Measurements from ENCODE around the gene CASP1.

DNA sequence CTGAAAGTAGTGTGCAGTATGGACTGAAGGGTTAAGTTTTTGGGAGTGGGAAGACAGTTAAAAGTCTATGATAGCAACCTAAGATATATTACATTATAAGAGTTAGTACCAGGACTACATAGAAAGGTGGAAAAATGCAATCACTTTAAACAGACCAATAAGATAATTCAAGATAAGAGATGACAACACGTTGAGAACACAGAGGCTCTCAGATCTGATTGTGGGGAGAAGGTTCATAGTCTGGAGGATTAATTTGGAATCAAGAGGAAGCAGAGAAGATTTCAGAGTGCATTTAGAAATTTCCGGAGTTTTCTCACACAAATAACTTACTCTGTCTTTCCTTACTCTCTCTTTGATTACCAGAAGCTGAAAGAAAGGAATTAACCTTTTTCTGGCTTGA lies 12.4 kb downstream of the CASP1 start:
- TF ChIP-seq, protein P1, sequence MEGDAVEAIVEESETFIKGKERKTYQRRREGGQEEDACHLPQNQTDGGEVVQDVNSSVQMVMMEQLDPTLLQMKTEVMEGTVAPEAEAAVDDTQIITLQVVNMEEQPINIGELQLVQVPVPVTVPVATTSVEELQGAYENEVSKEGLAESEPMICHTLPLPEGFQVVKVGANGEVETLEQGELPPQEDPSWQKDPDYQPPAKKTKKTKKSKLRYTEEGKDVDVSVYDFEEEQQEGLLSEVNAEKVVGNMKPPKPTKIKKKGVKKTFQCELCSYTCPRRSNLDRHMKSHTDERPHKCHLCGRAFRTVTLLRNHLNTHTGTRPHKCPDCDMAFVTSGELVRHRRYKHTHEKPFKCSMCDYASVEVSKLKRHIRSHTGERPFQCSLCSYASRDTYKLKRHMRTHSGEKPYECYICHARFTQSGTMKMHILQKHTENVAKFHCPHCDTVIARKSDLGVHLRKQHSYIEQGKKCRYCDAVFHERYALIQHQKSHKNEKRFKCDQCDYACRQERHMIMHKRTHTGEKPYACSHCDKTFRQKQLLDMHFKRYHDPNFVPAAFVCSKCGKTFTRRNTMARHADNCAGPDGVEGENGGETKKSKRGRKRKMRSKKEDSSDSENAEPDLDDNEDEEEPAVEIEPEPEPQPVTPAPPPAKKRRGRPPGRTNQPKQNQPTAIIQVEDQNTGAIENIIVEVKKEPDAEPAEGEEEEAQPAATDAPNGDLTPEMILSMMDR (IDR thresholded peaks at IDR 0.05; ENCODE audit: low read length): no peak
- no peak for TF ChIP-seq EZH2phosphoT487 (IDR thresholded peaks at IDR 0.05; ENCODE audit: low read length)
- TF ChIP-seq EZH2 (optimal IDR thresholded peaks at IDR 0.05; ENCODE audit: low read depth, low read length): no peak
